IPS-18a (cell line): ENCODE data around the gene MEIOB.
"Not testable (repeated sequence)": the region's sequence is repeated elsewhere in the genome, so short reads cannot be mapped to it uniquely, and the experiment has no call there.

ENCODE experiments used
- H3K27ac ChIP-seq: one replicate; pipeline ENCODE4 v1.5.1; 2013; ENCODE audit warnings: low read length
- H3K27me3 ChIP-seq: one replicate; pipeline ENCODE4 v1.6.1; 2013; ENCODE audit warnings: mild to moderate bottlenecking, low read length; ENCODE audit not compliant: control insufficient read depth, insufficient read depth
- H3K36me3 ChIP-seq: one replicate; pipeline ENCODE4 v1.6.1; 2013; ENCODE audit warnings: low read depth, low read length; ENCODE audit not compliant: control insufficient read depth
- H3K4me1 ChIP-seq: one replicate; pipeline ENCODE4 v1.6.1; 2013; ENCODE audit warnings: low read depth, low read length; ENCODE audit not compliant: control insufficient read depth
- H3K4me3 ChIP-seq: one replicate; pipeline ENCODE4 v1.5.1; 2013; ENCODE audit warnings: low read length
- H3K9ac ChIP-seq: one replicate; pipeline ENCODE4 v1.6.1; 2013; ENCODE audit warnings: mild to moderate bottlenecking, low read length, moderate library complexity
- H3K9me3 ChIP-seq: one replicate; pipeline ENCODE4 v1.6.1; 2013; ENCODE audit warnings: low read depth, low read length; ENCODE audit not compliant: control insufficient read depth

Gene MEIOB

GRCh38 chr16:1903845-1904840, 32.2 kb upstream of the MEIOB start:
- H3K4me1 ChIP-seq, result no peaks in the 10 kb centered on the region
- no peaks in the 10 kb centered on the region for H3K9me3 ChIP-seq
- H3K27ac ChIP-seq, result no peak overlapping the region
- no peaks in the 10 kb centered on the region for H3K36me3 ChIP-seq
- no peak overlapping the region for H3K4me3 ChIP-seq
- no peaks in the 10 kb centered on the region for H3K27me3 ChIP-seq
- H3K9ac ChIP-seq, result no peak overlapping the region

DNA sequence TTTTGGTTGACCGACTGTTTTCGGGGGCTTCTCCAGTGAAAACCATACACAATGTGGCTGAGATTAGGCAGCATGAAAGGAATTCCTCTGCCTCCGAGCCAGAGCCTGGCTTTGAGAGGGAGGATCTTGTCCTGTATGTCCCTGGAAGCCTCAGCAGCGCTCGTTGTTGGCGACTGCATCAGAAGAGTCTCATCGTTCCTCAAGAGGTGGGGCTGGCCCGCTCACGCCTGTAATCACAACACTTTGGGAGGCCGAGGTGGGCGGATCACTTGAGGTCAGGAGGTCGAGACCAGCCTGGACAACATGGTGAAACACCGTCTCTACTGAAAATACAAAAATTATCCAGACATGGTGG, 31.2 kb upstream of the MEIOB start:
- Histone ChIP-seq H3K36me3 (no peaks in the 10 kb centered on the region), H3K4me3 (no peak overlapping the region), H3K9ac (no peak overlapping the region), H3K27ac (no peak overlapping the region), H3K27me3 (no peaks in the 10 kb centered on the region), H3K4me1 (no peaks in the 10 kb centered on the region), H3K9me3 (no peaks in the 10 kb centered on the region)

DNA sequence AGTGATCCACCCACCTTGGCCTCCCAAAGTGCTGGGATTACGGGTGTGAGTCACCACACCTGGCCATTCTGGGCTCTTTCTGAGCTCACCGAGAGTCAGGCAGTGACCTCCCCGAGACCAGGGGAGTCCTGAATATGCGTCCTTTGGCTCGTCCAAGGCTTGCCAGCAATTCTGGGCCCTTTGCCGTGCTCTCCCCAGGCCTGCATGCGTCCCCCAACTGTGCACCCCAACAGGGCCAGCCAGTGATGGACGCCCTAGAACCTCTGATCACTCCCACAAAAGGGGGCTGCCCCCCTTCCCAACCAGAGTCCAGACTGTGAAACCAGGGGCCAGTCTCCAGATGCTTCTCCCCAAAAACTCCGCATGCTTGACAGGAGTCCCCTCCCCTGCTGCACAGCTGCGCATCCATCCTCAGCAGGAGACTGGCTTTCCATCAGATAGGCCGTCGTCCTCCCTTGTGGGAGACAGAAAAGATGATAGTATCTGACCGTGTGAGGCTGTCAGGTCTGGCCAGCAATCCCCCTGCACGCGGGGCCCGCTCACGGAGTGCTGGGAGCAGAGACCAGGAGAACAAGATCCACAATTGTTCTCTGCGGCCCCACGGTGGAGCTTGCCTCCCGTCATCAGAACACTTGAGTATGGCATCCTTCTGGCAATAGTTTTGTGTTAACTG, 30.7 kb upstream of the MEIOB start:
- no peaks in the 10 kb centered on the region for H3K36me3 ChIP-seq
- H3K4me3 ChIP-seq, result no peak overlapping the region
- H3K27ac ChIP-seq, result no peak overlapping the region
- no peaks in the 10 kb centered on the region for H3K9me3 ChIP-seq
- H3K27me3 ChIP-seq, result no peaks in the 10 kb centered on the region
- no peaks in the 10 kb centered on the region for H3K4me1 ChIP-seq
- H3K9ac ChIP-seq, result no peak overlapping the region

GRCh38 chr16:1900452-1900774, 28.4 kb upstream of the MEIOB start:
- Histone ChIP-seq H3K36me3 (no peaks in the 10 kb centered on the region), H3K9me3 (no peaks in the 10 kb centered on the region), H3K9ac (no peak overlapping the region), H3K27ac (no peak overlapping the region), H3K4me3 (no peak overlapping the region), H3K4me1 (no peaks in the 10 kb centered on the region), H3K27me3 (no peaks in the 10 kb centered on the region)

DNA sequence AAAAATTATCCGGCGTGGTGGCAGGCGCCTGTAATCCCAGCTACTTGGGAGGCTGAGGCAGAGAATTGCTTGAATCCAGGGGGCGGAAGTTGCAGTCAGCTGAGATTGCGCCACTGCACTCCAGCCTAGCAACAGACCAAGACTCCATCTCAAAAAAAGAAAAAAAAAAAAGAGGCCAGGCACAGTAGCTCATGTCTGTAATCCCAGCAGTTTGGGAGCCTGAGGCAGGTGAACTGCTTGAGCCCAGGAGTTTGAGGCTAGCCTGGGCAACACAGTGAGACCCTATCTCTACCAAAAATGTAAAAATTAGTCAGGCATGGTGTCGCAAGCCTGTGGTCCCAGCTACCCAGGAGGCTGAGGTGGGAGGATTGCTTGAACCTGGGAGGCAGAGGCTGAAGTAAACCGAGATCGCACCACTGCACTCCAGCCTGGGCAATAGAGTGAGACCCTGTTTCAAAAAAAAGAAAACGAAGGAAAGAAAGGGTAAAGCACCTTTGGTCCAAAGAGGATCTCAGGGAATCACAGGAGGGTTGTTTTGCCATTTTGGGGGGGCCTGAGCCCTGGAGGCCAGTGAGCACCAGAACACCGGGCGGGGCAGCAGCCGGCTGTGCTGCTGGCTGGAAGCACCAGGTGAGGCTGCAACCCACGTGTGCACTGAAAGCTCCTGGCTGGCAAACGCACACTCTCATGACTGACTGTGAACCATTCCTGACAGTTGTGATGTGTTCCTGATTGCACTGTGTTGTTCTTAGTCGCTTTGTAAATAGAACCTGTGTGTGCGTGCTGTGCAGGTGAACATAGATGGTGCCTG, 27.9 kb upstream of the MEIOB start:
- H3K4me1 ChIP-seq, result no peaks in the 10 kb centered on the region
- H3K9me3 ChIP-seq, result no peaks in the 10 kb centered on the region
- no peak overlapping the region for H3K27ac ChIP-seq
- no peak overlapping the region for H3K4me3 ChIP-seq
- no peaks in the 10 kb centered on the region for H3K27me3 ChIP-seq
- H3K9ac ChIP-seq, result no peak overlapping the region
- no peaks in the 10 kb centered on the region for H3K36me3 ChIP-seq

GRCh38 chr16:1897692-1898091, 25.7 kb upstream of the MEIOB start:
- not testable (repeated sequence) for H3K4me1 ChIP-seq, H3K27me3 ChIP-seq, H3K4me3 ChIP-seq

GRCh38 chr16:1895949-1896675, 24.1 kb upstream of the MEIOB start:
- Histone ChIP-seq H3K27me3 (no peaks in the 10 kb centered on the region), H3K36me3 (no peaks in the 10 kb centered on the region), H3K4me1 (no peaks in the 10 kb centered on the region), H3K27ac (no peak overlapping the region), H3K9me3 (no peaks in the 10 kb centered on the region), H3K4me3 (no peak overlapping the region), H3K9ac (no peak overlapping the region)

More at GRCh38 chr16:1897692-1898091, 25.7 kb upstream of the MEIOB start:
- H3K9ac ChIP-seq, H3K27ac ChIP-seq, H3K9me3 ChIP-seq, H3K36me3 ChIP-seq: not testable (repeated sequence)

- peaks cover 6% of the 10 kb centered on the region for H3K27me3 ChIP-seq
- H3K9me3 ChIP-seq, result no peaks in the 10 kb centered on the region
- H3K9ac ChIP-seq, result no peak overlapping the region
These were observed 23.1 kb upstream of the MEIOB start for GRCh38 chr16:1895068-1895467.

DNA sequence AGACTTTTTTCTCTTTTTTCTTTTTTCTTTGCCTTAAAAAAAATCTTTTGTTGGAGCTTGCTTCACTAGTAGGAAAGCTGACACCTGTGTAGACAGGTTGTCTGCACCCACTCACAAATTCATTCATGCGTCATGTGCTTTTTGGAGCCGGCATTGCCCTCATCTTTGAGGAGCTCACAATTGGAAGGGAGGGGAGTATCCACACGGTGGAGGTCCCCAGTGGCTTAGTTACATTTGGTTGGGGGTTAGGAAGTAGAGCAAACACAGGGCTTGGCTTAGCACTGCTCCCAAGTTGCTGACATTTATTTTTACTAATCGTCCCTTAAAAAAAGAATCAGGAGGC, 18.7 kb upstream of the MEIOB start:
- Histone ChIP-seq H3K4me1 (no peaks in the 10 kb centered on the region), H3K9me3 (no peaks in the 10 kb centered on the region), H3K27me3 (peaks cover 7% of the 10 kb centered on the region), H3K9ac (no peak overlapping the region), H3K4me3 (no peak overlapping the region), H3K36me3 (no peaks in the 10 kb centered on the region), H3K27ac (no peak overlapping the region)

More at GRCh38 chr16:1895068-1895467, 23.1 kb upstream of the MEIOB start:
- Histone ChIP-seq H3K4me1 (no peaks in the 10 kb centered on the region), H3K27ac (no peak overlapping the region), H3K36me3 (no peaks in the 10 kb centered on the region), H3K4me3 (no peak overlapping the region)

DNA sequence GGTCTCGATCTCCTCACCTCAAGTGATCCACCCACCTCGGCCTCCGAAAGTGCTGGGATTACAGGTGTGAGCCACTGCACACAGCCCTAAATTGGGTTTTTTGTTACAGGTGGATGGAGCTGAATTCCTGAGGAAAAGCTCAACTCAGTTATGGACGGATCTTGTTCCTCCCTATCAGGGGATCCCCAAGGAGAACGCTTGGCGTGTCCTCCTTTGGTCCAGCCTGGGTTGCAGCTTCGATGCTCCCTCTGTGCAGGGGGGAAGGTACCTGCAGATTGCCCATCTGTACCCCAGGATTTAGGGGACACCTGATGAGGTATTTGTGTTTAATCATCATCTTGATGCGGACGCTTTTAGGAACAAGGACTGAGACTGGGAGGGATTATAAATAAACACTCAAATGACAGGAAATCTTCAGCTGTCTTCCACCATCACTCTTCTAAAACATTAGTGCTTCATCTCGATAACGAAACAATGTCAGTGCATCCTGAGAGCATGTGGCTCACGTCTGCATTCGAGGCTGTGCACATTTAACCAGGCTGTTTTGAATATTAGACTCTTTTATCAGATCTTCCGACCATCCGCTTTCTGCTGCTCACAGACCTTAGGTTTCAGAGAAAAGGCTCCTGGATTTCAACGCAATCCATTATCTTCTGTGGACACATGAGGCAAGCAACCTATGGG, 18.2 kb upstream of the MEIOB start:
- H3K27me3 ChIP-seq, result peaks cover 7% of the 10 kb centered on the region
- no peak overlapping the region for H3K9ac ChIP-seq
- H3K27ac ChIP-seq, result no peak overlapping the region
- no peaks in the 10 kb centered on the region for H3K4me1 ChIP-seq
- H3K9me3 ChIP-seq, result no peaks in the 10 kb centered on the region
- no peak overlapping the region for H3K4me3 ChIP-seq
- no peaks in the 10 kb centered on the region for H3K36me3 ChIP-seq
